Effector CD4-positive, alpha-beta T cell (primary cell): ENCODE measurements around the gene DCN.

Experiments
- DNase-seq: peaks from one replicate; pipeline ENCODE4 v3.0.0-alpha.2; 2020

DCN gene

GRCh38 chr12:91185421-91185820 is 2.8 kb upstream of the DCN start:
- no peak for DNase-seq

GRCh38 chr12:91183551-91183950 is 934 bp upstream of the DCN start:
- DNase-seq: no peak

- DNase-seq: no peak
Measured at GRCh38 chr12:91180582-91181395, 1.8 kb downstream of the DCN start.

DNA sequence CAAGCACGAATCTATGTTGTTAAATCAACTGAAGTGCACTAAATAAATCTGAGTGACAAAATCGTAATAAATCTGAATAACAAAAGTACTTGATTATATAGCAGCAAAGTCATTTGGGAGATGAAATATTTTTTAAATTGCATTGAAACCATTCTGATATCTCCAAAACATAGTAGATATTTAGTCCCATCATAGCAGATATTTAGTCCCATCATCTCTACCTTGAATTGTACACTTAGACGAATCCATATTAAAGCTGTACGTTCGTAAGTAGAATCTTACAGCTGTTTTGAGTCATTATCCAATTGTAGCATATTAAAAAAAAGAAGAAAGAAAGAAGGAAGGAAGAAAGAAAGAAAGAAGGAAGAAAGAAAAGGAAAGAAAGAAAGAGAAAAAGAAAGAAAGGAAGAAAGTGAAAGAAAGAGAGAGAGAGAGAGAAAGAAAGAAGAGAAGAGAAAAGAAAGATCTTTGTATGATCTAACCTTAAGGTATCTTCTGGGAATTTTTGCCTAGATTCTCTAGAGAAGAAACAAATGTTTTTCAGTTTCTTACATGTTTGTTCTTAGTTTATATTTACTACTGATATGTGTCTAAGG is 2.6 kb downstream of the DCN start:
- DNase-seq: no peak

DNA sequence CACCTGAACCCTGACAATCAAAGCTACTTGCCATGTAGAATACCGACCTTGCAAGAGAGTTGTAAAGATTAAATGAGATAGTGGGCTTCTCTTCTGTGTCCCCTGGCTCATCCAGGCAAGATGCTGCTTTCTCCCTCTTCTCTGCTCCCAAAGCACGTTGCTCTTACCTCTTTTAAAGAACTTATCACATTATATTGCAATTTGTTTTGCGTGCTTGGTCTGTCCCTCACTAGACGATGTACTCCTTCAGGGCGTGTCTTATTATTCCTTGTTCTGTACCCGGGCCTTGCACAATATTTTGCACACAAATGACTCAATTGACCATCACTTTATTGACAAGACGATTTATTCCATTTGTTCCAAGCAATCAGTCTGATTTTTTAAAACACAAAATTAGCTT is 3.3 kb downstream of the DCN start:
- no peak for DNase-seq

DNA sequence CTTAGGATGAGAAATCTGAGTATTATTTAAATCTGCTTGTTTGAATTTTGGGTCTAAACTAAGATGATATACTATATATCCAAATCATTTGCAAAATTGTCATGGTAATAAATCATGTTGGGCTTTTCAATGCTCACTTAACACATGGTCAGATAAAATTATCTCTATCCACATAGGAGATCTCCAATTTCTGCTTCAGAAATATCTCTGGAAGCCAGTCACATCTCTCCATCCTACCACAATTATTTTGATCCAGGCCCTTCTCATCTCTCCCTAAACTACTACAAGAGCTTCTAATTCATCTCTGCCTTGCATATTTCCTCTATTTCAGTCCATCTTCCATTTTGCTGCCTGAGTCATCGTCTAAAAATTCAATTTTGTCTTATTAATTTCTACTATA is 3.8 kb downstream of the DCN start:
- no peak for DNase-seq

DNA sequence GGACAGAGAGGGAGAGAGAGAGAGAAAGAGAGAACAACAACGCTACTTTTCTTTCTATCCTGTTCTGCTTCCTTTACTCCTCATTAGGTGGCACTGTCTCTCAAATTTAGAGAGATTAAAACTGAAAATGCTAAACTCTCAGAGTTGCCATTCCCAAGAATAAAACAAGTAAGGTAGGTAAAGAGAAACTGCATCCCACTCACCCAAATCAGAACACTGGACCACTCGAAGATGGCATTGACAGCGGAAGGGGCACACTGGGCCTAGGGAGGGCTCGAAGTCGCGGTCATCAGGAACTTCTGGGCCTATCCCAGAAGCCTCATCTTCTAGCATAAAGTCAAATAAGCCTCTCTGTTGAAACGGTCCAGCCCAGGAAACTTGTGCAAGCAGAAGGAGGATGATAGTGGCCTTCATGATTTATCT is 4.5 kb downstream of the DCN start:
- DNase-seq: no peak

DNA sequence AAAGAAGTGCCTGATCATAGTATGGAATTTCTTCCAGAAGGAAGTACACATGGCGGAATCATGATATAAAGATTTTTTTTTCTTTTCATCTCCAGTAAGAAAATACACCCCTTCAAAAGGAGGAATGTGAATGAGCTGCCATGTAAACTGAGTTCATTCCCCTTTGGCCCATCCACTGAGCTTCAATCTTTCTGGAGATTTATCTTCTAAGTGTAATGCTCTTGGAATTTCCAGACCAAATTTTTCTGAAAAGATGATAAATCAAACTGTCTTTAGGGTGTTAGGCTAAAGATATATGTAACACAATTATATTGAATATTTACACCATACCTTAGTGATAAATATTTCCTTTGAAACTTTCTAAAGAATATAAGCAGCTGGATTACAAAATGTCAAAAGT is 5.2 kb downstream of the DCN start:
- DNase-seq: no peak

DNA sequence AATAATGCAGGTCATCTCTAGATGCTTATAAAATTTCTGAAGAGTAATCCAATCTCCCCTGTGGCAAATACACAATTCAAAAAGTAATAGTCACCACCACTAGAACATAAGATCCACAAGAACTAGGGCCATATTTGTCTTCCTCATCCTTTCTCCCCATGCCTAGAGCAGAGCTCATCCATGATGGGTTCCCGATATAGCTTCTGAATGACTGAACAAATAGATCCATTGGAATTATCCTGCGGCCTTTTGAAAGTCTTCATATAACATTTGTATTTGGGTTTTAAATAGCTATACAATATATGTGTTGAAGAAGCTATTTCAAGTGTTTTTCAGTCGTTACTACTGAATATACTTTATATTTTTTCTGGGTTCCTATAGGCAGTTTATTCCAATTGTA is 5.7 kb downstream of the DCN start:
- no peak for DNase-seq

GRCh38 chr12:91176358-91176757 is 6.3 kb downstream of the DCN start:
- DNase-seq: no peak

- no peak for DNase-seq
Measured at GRCh38 chr12:91173124-91173523, 9.5 kb downstream of the DCN start.

DNA sequence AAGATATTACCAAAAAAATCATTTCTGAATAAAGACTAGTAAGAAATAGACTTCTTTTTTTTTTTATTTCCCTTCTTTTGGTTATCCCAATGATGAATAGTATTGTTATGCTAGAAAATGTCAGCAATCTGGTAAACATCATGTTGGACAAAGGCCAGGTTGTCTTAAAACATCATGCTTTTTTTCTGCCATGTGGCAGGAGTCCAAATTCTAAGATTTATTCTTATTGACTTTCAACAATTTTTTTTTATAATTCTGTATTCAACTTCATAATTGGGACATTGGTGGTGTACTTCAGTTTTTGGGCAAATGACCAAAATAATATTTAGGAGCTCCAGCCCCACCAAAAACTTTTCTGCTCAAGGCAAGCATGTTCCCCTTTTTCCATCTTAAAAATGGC is 10.5 kb downstream of the DCN start:
- DNase-seq: no peak

DNA sequence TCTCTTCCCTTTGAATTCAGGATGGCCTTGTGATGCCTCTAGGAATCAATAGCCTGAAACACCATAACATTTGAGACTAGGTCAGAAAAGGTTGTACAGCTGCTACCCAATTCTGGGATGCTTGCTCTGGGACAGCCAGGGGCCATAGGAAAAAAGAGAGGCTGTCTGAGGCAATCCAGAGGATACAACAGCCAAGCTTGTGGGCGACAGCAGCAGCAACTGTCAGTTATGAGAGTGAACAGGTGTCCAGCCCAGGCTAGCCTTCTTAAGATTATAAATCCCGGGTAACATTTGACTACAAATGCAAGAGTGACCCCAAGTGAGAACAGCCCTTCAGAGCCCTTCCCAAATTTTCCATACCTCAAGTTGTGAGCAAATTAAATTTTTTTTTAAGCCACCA is 11.1 kb downstream of the DCN start:
- DNase-seq: no peak

DNA sequence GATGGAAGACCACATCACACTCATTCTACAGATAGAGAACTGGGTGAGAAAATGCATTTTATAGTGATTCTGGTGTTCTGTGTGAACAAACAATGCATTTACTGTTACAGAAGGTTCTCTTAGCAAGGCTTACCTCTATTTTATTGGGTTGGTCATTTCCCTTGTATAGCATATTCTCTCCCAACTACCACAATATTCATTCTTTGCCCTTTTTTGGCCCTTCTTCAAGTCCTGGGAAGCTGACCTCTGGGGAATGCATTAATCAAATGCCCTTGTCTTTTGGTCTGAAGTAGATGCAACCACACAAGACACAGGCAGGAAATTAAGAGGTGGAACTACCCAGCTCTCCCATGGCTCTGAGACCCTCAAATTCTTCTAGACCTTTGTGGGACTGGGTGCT is 19.5 kb downstream of the DCN start:
- DNase-seq: no peak

DNA sequence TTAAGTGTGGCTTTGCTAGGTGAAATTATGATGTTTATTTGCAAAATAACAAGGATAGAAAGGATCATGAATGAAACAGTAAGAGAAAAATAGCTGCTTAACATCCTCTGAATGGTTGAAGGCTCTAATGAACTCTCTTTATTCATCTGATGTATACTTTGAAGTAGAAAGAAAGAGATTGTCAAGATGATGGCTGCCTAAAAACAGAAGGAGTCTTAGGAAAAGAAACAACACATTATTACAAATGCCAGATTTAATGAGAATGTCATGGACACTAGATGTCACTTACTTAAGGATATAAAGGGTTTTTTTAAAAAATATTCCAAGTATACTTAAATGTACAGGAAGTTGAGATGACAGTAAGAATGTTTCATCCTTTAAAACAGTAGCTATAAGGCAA is 21.6 kb downstream of the DCN start:
- DNase-seq: no peak

GRCh38 chr12:91155990-91156389 is 26.6 kb downstream of the DCN start:
- DNase-seq: no peak

DNA sequence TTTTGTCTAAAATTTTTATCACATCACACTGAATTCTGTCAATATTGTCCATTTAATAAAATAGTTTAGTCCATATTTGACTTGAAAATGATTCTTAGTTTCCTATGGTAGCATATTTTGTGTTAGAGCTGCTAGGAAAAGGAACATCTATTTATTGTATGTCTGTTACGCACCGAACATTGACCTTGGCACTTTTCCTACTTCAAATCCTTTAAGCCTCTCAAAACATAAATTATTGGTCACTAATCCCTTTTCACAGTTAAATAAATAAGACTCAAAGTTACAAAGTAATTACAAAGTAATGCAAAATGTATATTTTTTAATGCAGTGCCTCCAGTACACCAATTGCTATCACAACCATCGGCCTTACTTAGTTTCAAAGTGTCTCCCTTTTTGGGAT is 28.5 kb downstream of the DCN start:
- DNase-seq: no peak

DNA sequence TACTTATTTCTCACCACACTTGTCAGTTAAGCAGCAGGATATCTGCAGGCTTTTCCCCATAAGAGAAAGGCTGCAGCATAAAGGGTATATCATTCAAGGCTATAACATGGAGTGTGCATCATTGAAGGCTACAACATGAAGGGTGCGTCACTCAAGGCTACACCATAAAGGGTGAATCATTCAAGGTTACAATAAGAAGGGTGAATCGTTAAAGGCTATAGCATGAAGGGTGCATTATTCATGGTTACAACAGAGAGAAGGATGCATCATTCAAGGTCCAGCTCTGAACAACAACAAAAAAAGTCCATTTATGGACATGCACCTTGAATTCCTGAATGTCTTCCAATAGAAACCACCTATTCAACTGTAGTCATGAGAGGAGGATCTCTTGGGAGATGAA is 38.6 kb downstream of the DCN start:
- DNase-seq: no peak

- no peak for DNase-seq
Measured at GRCh38 chr12:91143206-91143605, 39.4 kb downstream of the DCN start.

GRCh38 chr12:91142221-91142631 is 40.4 kb downstream of the DCN start:
- no peak for DNase-seq

GRCh38 chr12:91140026-91140931 is 42.3 kb downstream of the DCN start:
- DNase-seq: no peak

- no peak for DNase-seq
Measured at GRCh38 chr12:91139286-91139685, 43.3 kb downstream of the DCN start.

GRCh38 chr12:91138337-91138920 is 44.2 kb downstream of the DCN start:
- DNase-seq: no peak
